HepG2 (cell line): ENCODE results near the gene SESN1. TPM values are rescaled to one million over a fixed set of nuclear protein-coding genes. Genes with fewer than 3 reads are reported as not detected.

Experiments
- ARNTL ChIP-seq: sonication (generic); formaldehyde crosslinking; IDR thresholded peaks from 2 replicates; pipeline ENCODE4 v1.4.0; 2020; ENCODE audit warnings: mild to moderate bottlenecking, missing genetic modification reagents
- CENPT ChIP-seq: sonication (generic); formaldehyde crosslinking; IDR thresholded peaks from 2 replicates; pipeline ENCODE4 v1.8.0; 2022; ENCODE audit warnings: low read depth, mild to moderate bottlenecking, moderate library complexity, missing genetic modification reagents
- GABPA ChIP-seq, 2 experiments: IDR thresholded peaks; 2 replicates each; pipeline ENCODE4 v1.6.1; 2011 to 2016; ENCODE audit warnings: low read depth in 2 of 2, low read length in 1 of 2, missing biosample characterization in 1 of 2, missing genetic modification characterization in 1 of 2
- HNRNPK ChIP-seq: fragments of 200-400 bp; formaldehyde crosslinking; IDR thresholded peaks from 2 replicates; pipeline ENCODE4 v1.6.1; 2018; ENCODE audit warnings: low read length, low read depth, moderate library complexity, mild to moderate bottlenecking; ENCODE audit not compliant: poor library complexity, severe bottlenecking
- KLF15 ChIP-seq: sonication (generic); formaldehyde crosslinking; IDR thresholded peaks from 2 replicates; pipeline ENCODE4 v1.8.1; 2023; ENCODE audit warnings: borderline replicate concordance, mild to moderate bottlenecking, inconsistent platforms, missing genetic modification reagents, mixed read lengths
- MAZ ChIP-seq, 2 experiments: sonication (generic) in 1 of 2; formaldehyde crosslinking in 1 of 2; IDR thresholded peaks; 2 replicates each; pipeline versions ENCODE4 v1.5.0 to v1.6.1; 2012 to 2020; ENCODE audit warnings: low read depth in 2 of 2, mild to moderate bottlenecking in 2 of 2, borderline replicate concordance in 1 of 2, improper control_type of control experiment in 1 of 2, low read length in 1 of 2, missing genetic modification reagents in 1 of 2, moderate library complexity in 1 of 2
- MLXIP ChIP-seq: sonication (generic); formaldehyde crosslinking; IDR thresholded peaks from 2 replicates; pipeline ENCODE4 v1.9.0; 2021; ENCODE audit warnings: missing genetic modification reagents, borderline replicate concordance
- NCOR1 ChIP-seq: fragments of 200-600 bp; sonication (generic); IDR thresholded peaks from 2 replicates; pipeline ENCODE4 v1.7.0; 2017; ENCODE audit warnings: antibody characterized with exemption, low read length, borderline replicate concordance
- PAX8 ChIP-seq: sonication (generic); formaldehyde crosslinking; IDR thresholded peaks from 2 replicates; pipeline ENCODE4 v1.8.0; 2022; ENCODE audit warnings: mild to moderate bottlenecking, missing genetic modification reagents, borderline replicate concordance
- PHB2 ChIP-seq: fragments of 450-650 bp; IDR thresholded peaks from 2 replicates; pipeline ENCODE4 v1.6.1; 2018; ENCODE audit not compliant: partially characterized antibody
- PITX1 ChIP-seq: sonication (generic); formaldehyde crosslinking; IDR thresholded peaks from 2 replicates; pipeline ENCODE4 v1.5.1; 2020; ENCODE audit warnings: mild to moderate bottlenecking, missing genetic modification reagents
- SMAD1 ChIP-seq: sonication (generic); formaldehyde crosslinking; IDR thresholded peaks from 2 replicates; pipeline ENCODE4 v1.4.0; 2020; ENCODE audit warnings: missing genetic modification reagents, low read depth, mild to moderate bottlenecking, borderline replicate concordance
- TEAD3 ChIP-seq: optimal IDR thresholded peaks from 2 replicates; pipeline ENCODE3; 2016; ENCODE audit warnings: borderline replicate concordance
- TOE1 ChIP-seq: sonication (generic); formaldehyde crosslinking; IDR thresholded peaks from 2 replicates; pipeline ENCODE4 v1.4.0; 2020; ENCODE audit warnings: mild to moderate bottlenecking, missing genetic modification reagents
- ZNF207 ChIP-seq: fragments of 450-650 bp; IDR thresholded peaks from 2 replicates; pipeline ENCODE4 v1.6.1; 2016; ENCODE audit warnings: antibody characterized with exemption, borderline replicate concordance
- ZNF234 ChIP-seq: sonication (generic); formaldehyde crosslinking; conservative IDR thresholded peaks from 2 replicates; pipeline ENCODE4 v1.5.1; 2020; ENCODE audit warnings: mild to moderate bottlenecking, missing genetic modification reagents
- ZNF589 ChIP-seq: sonication (generic); formaldehyde crosslinking; conservative IDR thresholded peaks from 2 replicates; pipeline ENCODE4 v1.8.0; 2022; ENCODE audit warnings: mild to moderate bottlenecking, moderate library complexity, missing genetic modification reagents
- ZNF619 ChIP-seq: sonication (generic); formaldehyde crosslinking; IDR thresholded peaks from 2 replicates; pipeline ENCODE4 v1.4.0; 2020; ENCODE audit warnings: mild to moderate bottlenecking, missing genetic modification reagents
- ZNF773 ChIP-seq: sonication (generic); formaldehyde crosslinking; IDR thresholded peaks from 2 replicates; pipeline ENCODE4 v1.4.0; 2020; ENCODE audit warnings: missing genetic modification reagents, borderline replicate concordance
- polyA plus RNA-seq, 8 experiments: library from polyadenylated mRNA; depleted of rRNA in 3 of 8; stranded (reverse) in 7 of 8; unstranded in 1 of 8; fragments of >200 nt; fragmentation: Illumina TruSeq in 4 of 8; extraction: Trizol in 4 of 8; gene quantifications; 2 replicates each; pipeline versions ENCODE4 v1.2.1 to v1.2.3, GENCODE V29; 2011 to 2016; ENCODE audit warnings: low read depth in 4 of 8, missing spikeins in 1 of 8, mixed read lengths in 1 of 8; ENCODE audit not compliant: insufficient read depth in 1 of 8
- total RNA-seq, 5 experiments: library from RNA; depleted of rRNA; stranded (reverse); fragments of >200 nt; fragmentation: Illumina TruSeq; extraction: Trizol; gene quantifications; 2 replicates each; pipeline ENCODE4 v1.2.3, GENCODE V29; 2016; ENCODE audit warnings: low read depth in 1 of 5
- TF ChIP-seq, protein P1 (sequence below): sonication (generic); formaldehyde crosslinking; IDR thresholded peaks from 2 replicates; pipeline ENCODE4 v1.4.0; 2020; ENCODE audit warnings: missing genetic modification reagents
- TF ChIP-seq, protein P2 (sequence below): sonication (generic); formaldehyde crosslinking; IDR thresholded peaks from 2 replicates; pipeline ENCODE4 v1.8.0; 2022; ENCODE audit warnings: mild to moderate bottlenecking, missing genetic modification reagents, moderate library complexity

SESN1 gene
- total and polyA plus RNA-seq, 2 of the 13 experiments (the other 11 are each of a cell fraction or from before 2014, with no cell fraction given) = 24.9 to 44.7 TPM

GRCh38 chr6:109094416-109095035 is at the start of gene SESN1 (continued):
- no peak; the same call in 1 of the 2 replicates for TF ChIP-seq CENPT (CRISPR knock-in tag)
- TF ChIP-seq ZNF234 = 0 out of 2 replicates have a peak, but pooled peaks have one; percentile 81
- no peak for TF ChIP-seq ZNF773
- no peak for TF ChIP-seq ZNF619 (CRISPR knock-in tag)
- TF ChIP-seq TOE1 (CRISPR knock-in tag) = no peak
- TF ChIP-seq PAX8 = no peak
- TF ChIP-seq, protein P1, sequence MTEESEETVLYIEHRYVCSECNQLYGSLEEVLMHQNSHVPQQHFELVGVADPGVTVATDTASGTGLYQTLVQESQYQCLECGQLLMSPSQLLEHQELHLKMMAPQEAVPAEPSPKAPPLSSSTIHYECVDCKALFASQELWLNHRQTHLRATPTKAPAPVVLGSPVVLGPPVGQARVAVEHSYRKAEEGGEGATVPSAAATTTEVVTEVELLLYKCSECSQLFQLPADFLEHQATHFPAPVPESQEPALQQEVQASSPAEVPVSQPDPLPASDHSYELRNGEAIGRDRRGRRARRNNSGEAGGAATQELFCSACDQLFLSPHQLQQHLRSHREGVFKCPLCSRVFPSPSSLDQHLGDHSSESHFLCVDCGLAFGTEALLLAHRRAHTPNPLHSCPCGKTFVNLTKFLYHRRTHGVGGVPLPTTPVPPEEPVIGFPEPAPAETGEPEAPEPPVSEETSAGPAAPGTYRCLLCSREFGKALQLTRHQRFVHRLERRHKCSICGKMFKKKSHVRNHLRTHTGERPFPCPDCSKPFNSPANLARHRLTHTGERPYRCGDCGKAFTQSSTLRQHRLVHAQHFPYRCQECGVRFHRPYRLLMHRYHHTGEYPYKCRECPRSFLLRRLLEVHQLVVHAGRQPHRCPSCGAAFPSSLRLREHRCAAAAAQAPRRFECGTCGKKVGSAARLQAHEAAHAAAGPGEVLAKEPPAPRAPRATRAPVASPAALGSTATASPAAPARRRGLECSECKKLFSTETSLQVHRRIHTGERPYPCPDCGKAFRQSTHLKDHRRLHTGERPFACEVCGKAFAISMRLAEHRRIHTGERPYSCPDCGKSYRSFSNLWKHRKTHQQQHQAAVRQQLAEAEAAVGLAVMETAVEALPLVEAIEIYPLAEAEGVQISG (CRISPR knock-in tag) = 0 out of 2 replicates have a peak, but pooled peaks have one; percentile 6
- TF ChIP-seq, protein P2, sequence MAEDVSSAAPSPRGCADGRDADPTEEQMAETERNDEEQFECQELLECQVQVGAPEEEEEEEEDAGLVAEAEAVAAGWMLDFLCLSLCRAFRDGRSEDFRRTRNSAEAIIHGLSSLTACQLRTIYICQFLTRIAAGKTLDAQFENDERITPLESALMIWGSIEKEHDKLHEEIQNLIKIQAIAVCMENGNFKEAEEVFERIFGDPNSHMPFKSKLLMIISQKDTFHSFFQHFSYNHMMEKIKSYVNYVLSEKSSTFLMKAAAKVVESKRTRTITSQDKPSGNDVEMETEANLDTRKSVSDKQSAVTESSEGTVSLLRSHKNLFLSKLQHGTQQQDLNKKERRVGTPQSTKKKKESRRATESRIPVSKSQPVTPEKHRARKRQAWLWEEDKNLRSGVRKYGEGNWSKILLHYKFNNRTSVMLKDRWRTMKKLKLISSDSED (CRISPR knock-in tag) = no peak
- no peak for TF ChIP-seq NCOR1
- no peak for TF ChIP-seq MLXIP (CRISPR knock-in tag)
- no peak for TF ChIP-seq ZNF207
- TF ChIP-seq ZNF589 = no peak; the same call in 1 of the 2 replicates
- no peak for TF ChIP-seq TEAD3 (CRISPR knock-in tag)
- TF ChIP-seq GABPA (IDR thresholded peaks at IDR 0.05; ENCODE audit: low read depth, low read length) = no peak
- TF ChIP-seq GABPA (CRISPR knock-in tag; IDR thresholded peaks at IDR 0.05; ENCODE audit: low read depth) = no peak
- peak; percentile 32; the same call in 1 of the 2 replicates for TF ChIP-seq ARNTL (CRISPR knock-in tag)
- no peak; the same call in 1 of the 2 replicates for TF ChIP-seq PITX1 (CRISPR knock-in tag)
- no peak for TF ChIP-seq SMAD1
- no peak for TF ChIP-seq PHB2
- no peak for TF ChIP-seq MAZ (IDR thresholded peaks at IDR 0.05; ENCODE audit: borderline replicate concordance, low read depth, low read length)
- peak; percentile 90 for TF ChIP-seq MAZ (CRISPR knock-in tag; IDR thresholded peaks at IDR 0.05; ENCODE audit: low read depth)
- TF ChIP-seq HNRNPK = peak; percentile 75
- no peak for TF ChIP-seq KLF15 (CRISPR knock-in tag)
